ENCODE measurements around the gene ENHO.

DNA sequence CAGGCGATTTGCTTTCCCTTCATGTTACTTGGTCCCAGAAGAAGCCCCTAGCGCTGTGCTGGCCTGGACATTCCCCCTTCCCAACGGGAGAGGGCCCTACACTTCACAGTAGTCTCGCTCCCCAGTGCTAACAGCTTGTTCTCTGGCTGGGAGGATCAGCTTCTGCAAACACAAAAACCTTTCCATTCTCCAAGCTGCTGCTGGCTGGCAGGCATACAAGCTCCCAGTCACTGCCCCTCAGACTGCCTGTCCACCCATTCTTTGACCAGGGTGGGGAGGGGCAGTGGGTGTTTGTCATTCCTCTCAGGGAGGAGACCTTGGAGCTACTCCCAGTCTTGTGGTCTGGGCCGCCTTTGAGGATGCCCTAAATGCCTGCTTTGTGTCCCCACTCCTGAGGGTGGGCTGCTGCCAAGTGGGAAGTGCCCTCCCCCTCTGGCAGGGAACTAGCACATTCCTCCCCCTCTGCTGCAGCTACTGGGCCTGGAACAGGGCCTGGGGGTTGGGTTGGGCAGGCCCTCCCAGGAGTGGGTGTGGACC, 20.8 kb downstream of the ENHO start:
- TF ChIP-seq, protein P1, sequence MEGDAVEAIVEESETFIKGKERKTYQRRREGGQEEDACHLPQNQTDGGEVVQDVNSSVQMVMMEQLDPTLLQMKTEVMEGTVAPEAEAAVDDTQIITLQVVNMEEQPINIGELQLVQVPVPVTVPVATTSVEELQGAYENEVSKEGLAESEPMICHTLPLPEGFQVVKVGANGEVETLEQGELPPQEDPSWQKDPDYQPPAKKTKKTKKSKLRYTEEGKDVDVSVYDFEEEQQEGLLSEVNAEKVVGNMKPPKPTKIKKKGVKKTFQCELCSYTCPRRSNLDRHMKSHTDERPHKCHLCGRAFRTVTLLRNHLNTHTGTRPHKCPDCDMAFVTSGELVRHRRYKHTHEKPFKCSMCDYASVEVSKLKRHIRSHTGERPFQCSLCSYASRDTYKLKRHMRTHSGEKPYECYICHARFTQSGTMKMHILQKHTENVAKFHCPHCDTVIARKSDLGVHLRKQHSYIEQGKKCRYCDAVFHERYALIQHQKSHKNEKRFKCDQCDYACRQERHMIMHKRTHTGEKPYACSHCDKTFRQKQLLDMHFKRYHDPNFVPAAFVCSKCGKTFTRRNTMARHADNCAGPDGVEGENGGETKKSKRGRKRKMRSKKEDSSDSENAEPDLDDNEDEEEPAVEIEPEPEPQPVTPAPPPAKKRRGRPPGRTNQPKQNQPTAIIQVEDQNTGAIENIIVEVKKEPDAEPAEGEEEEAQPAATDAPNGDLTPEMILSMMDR (IDR thresholded peaks at IDR 0.05) = peak in 1 of 3 experiments; percentile 22
- no peak for TF ChIP-seq POLR2A (IDR thresholded peaks at IDR 0.05)

Measured in testis (tissue), 2 donors.